DOHH2 (cell line): ENCODE data around the gene MLST8.

Experiments
- H3F3A ChIP-seq: fragments of 200-600 bp; sonication (generic), shearing (Covaris generic); 2 replicates; pipeline ENCODE4 v1.6.0; 2016; ENCODE audit warnings: antibody characterized with exemption, mild to moderate bottlenecking; ENCODE audit not compliant: control insufficient read depth, insufficient read depth
- H3K27ac ChIP-seq: fragments of 200-600 bp; sonication (generic); 2 replicates; pipeline ENCODE4 v1.5.1; 2014; ENCODE audit warnings: low read depth, mild to moderate bottlenecking, low read length, moderate library complexity
- H3K27me3 ChIP-seq: fragments of 200-600 bp; sonication (generic); 2 replicates; pipeline ENCODE4 v1.6.1; 2014; ENCODE audit warnings: mild to moderate bottlenecking, low read length, mixed read lengths; ENCODE audit not compliant: control insufficient read depth
- H3K36me3 ChIP-seq: fragments of 200-600 bp; sonication (generic); 2 replicates; pipeline ENCODE4 v1.6.1; 2014; ENCODE audit warnings: mild to moderate bottlenecking, low read length, moderate library complexity, mixed read lengths; ENCODE audit not compliant: control insufficient read depth
- H3K4me1 ChIP-seq: fragments of 200-600 bp; sonication (generic); 2 replicates; pipeline ENCODE4 v1.6.1; 2014; ENCODE audit warnings: mild to moderate bottlenecking, low read length, mixed read lengths; ENCODE audit not compliant: control insufficient read depth
- H3K4me2 ChIP-seq: fragments of 200-600 bp; sonication (generic); 2 replicates; pipeline ENCODE4 v1.6.0; 2014; ENCODE audit warnings: mild to moderate bottlenecking, low read length, moderate library complexity
- H3K4me3 ChIP-seq: fragments of 200-600 bp; sonication (generic); 2 replicates; pipeline ENCODE4 v1.5.1; 2014; ENCODE audit warnings: mild to moderate bottlenecking, low read length, mixed read lengths
- H3K79me2 ChIP-seq: fragments of 200-600 bp; sonication (generic); 2 replicates; pipeline ENCODE4 v1.6.1; 2014; ENCODE audit warnings: mild to moderate bottlenecking, low read length, mixed read lengths; ENCODE audit not compliant: control insufficient read depth
- H3K9me2 ChIP-seq: fragments of 200-600 bp; sonication (generic); replicated peaks from 2 replicates; pipeline ENCODE4 v1.6.1; 2014; ENCODE audit warnings: mild to moderate bottlenecking, low read length, mixed read lengths; ENCODE audit not compliant: control insufficient read depth
- H3K9me3 ChIP-seq: fragments of 200-600 bp; sonication (generic); 2 replicates; pipeline ENCODE4 v1.6.1; 2014; ENCODE audit warnings: antibody characterized with exemption, low read length, mixed read lengths; ENCODE audit not compliant: control insufficient read depth, insufficient read depth
- H4K20me1 ChIP-seq: fragments of 200-600 bp; sonication (generic); 2 replicates; pipeline ENCODE4 v1.6.0; 2014; ENCODE audit warnings: low read depth, mild to moderate bottlenecking, antibody characterized with exemption, low read length, moderate library complexity; ENCODE audit not compliant: control insufficient read depth, insufficient read depth
- CTCF ChIP-seq: fragments of 200-600 bp; sonication (generic); IDR thresholded peaks from one replicate; pipeline ENCODE4 v1.5.1; 2014; ENCODE audit warnings: antibody characterized with exemption, mild to moderate bottlenecking, low read depth, low read length; ENCODE audit not compliant: poor library complexity, severe bottlenecking
- EZH2phosphoT487 ChIP-seq: fragments of 200-600 bp; sonication (generic); IDR thresholded peaks from 2 replicates; pipeline ENCODE4 v1.6.1; 2017; ENCODE audit warnings: borderline replicate concordance, mild to moderate bottlenecking, antibody characterized with exemption, low read length, moderate library complexity, mixed read lengths

MLST8 gene

GRCh38 chr16:2205104-2205966 is at the start of gene MLST8:
Gene MLST8, plus strand, starts transcription at chr16:2205454. Its CDS starts 632 bp downstream, at chr16:2206086.
- Histone ChIP-seq H3K27me3 (peaks cover 2% of the 10 kb centered on the region), H3K4me1 (peaks cover 19% of the 10 kb centered on the region), H3F3A (no peaks in the 10 kb centered on the region), H3K4me2 (peak within 1 kb of the TSS; percentile 99), H3K4me3 (peak within 1 kb of the TSS; percentile 96), H4K20me1 (no peaks in the 10 kb centered on the region), H3K27ac (peak within 1 kb of the TSS; percentile 56), H3K9me2 (no peaks in the 10 kb centered on the region), H3K36me3 (peaks cover 43% of the 10 kb centered on the region), H3K79me2 (peaks cover 24% of the 10 kb centered on the region), H3K9me3 (no peaks in the 10 kb centered on the region)
- TF ChIP-seq CTCF (no peak), EZH2phosphoT487 (no peak)

GRCh38 chr16:2155977-2156848 is 49.0 kb upstream of the MLST8 start:
- Histone ChIP-seq H3K27me3 (peaks cover 6% of the 10 kb centered on the region; the same call in 1 of the 2 replicates), H4K20me1 (peaks cover 24% of the 10 kb centered on the region), H3F3A (peaks cover 39% of the 10 kb centered on the region), H3K4me3 (peak overlapping the region; percentile 99), H3K9me3 (no peaks in the 10 kb centered on the region), H3K4me1 (peaks cover 69% of the 10 kb centered on the region), H3K27ac (peak overlapping the region; percentile 37), H3K9me2 (no peaks in the 10 kb centered on the region), H3K36me3 (peaks cover 62% of the 10 kb centered on the region), H3K79me2 (peaks cover 87% of the 10 kb centered on the region), H3K4me2 (peak overlapping the region; percentile 95)
- no peak for TF ChIP-seq EZH2phosphoT487
- no peak for TF ChIP-seq CTCF

- H3K4me2 ChIP-seq, result peak overlapping the region; percentile 95
- H3K9me3 ChIP-seq, result no peaks in the 10 kb centered on the region; the same call in 1 of the 2 replicates
- peaks cover 62% of the 10 kb centered on the region for H3K36me3 ChIP-seq
- H3K4me3 ChIP-seq, result peak overlapping the region; percentile 99
- no peaks in the 10 kb centered on the region for H3K9me2 ChIP-seq
- TF ChIP-seq CTCF, result no peak
- no peak for TF ChIP-seq EZH2phosphoT487
- H3K27ac ChIP-seq, result no peak overlapping the region
- H3K4me1 ChIP-seq, result peaks cover 64% of the 10 kb centered on the region
- H3K79me2 ChIP-seq, result peaks cover 91% of the 10 kb centered on the region
- H3K27me3 ChIP-seq, result peaks cover 6% of the 10 kb centered on the region; the same call in 1 of the 2 replicates
- H3F3A ChIP-seq, result peaks cover 32% of the 10 kb centered on the region
- peaks cover 20% of the 10 kb centered on the region for H4K20me1 ChIP-seq
Observed at GRCh38 chr16:2156849-2157224, 48.4 kb upstream of the MLST8 start.
